ENCODE results near the gene CPNE4. TPM values are rescaled to one million over a fixed set of nuclear protein-coding genes. Genes with fewer than 3 reads are reported as not detected.
"Not testable (repeated sequence)": the region's sequence is repeated elsewhere in the genome, so short reads cannot be mapped to it uniquely, and the experiment has no call there.

CPNE4 gene
- total and polyA plus RNA-seq, 5 donors from 2014 or later = not detected

- Histone ChIP-seq H3K27ac (ENCODE audit: insufficient read depth, low read length, poor library complexity, severe bottlenecking) (no peak overlapping the region), H3K27me3 (ENCODE audit: control insufficient read depth, insufficient read depth, low read length) (no peaks in the 10 kb centered on the region)
Measured at GRCh38 chr3:131899021-131899420, 135.8 kb downstream of the CPNE4 start.

GRCh38 chr3:131898346-131898745, 136.5 kb downstream of the CPNE4 start:
- Mint-ChIP-seq H3K9me3 (no peaks in the 10 kb centered on the region), H3K27me3 (no peaks in the 10 kb centered on the region), H3K4me1 (no peaks in the 10 kb centered on the region), H3K4me3 (no peak overlapping the region), H3K36me3 (no peaks in the 10 kb centered on the region), H3K27ac (peak overlapping the region in 1 of 3 donors; percentile 15)
- Histone ChIP-seq H3K27me3 (ENCODE audit: control insufficient read depth, insufficient read depth, low read length) (no peaks in the 10 kb centered on the region), H3K27ac (ENCODE audit: insufficient read depth, low read length, poor library complexity, severe bottlenecking) (no peak overlapping the region), H3K4me1 (ENCODE audit: control insufficient read depth, insufficient read depth, low read length, poor library complexity, severe bottlenecking) (no peaks in the 10 kb centered on the region), H3K36me3 (ENCODE audit: control insufficient read depth, insufficient read depth, low read length) (no peaks in the 10 kb centered on the region), H3K9me3 (ENCODE audit: control insufficient read depth in 2 of 2, low read length in 2 of 2) (no peaks in the 10 kb centered on the region), H3K4me3 (ENCODE audit: low read depth, low read length) (no peak overlapping the region)
- DNase-seq (no peak), ATAC-seq (ENCODE audit: low read depth in 2 of 2) (no peak)

More at GRCh38 chr3:131899021-131899420, 135.8 kb downstream of the CPNE4 start:
- H3K4me3 Mint-ChIP-seq = no peak overlapping the region
- no peak for ATAC-seq (ENCODE audit: low read depth in 2 of 2)
- Histone ChIP-seq H3K4me3 (ENCODE audit: low read depth, low read length) (no peak overlapping the region), H3K4me1 (ENCODE audit: control insufficient read depth, insufficient read depth, low read length, poor library complexity, severe bottlenecking) (no peaks in the 10 kb centered on the region), H3K9me3 (ENCODE audit: control insufficient read depth in 2 of 2, low read length in 2 of 2) (no peaks in the 10 kb centered on the region), H3K36me3 (ENCODE audit: control insufficient read depth, insufficient read depth, low read length) (no peaks in the 10 kb centered on the region)
- no peaks in the 10 kb centered on the region for H3K36me3 Mint-ChIP-seq
- H3K27ac Mint-ChIP-seq = no peak overlapping the region
- peaks cover 0 to 4% (median 0%) of the 10 kb centered on the region in 7 donors for H3K9me3 Mint-ChIP-seq
- DNase-seq = no peak
- no peaks in the 10 kb centered on the region for H3K27me3 Mint-ChIP-seq
- no peaks in the 10 kb centered on the region for H3K4me1 Mint-ChIP-seq

DNA sequence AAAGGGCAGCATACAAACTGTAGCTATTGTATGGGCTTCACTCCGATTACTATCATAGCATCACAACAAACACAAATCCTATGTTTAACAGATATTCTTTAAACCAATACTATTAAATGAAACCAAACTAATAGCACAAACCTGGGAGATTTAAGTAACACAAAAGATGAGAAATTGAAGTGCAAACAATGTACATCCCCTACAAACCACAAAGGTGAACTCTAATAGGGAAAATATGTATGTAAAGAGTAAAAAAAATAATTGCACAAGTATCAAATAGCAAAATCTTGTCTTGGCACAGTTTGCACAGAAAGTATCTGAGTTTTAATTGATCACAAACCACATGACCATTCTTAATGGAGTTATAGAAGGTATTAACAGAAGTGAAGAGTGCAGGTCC, 138.5 kb downstream of the CPNE4 start:
- Histone ChIP-seq H3K27me3 (ENCODE audit: control insufficient read depth, insufficient read depth, low read length) (no peaks in the 10 kb centered on the region), H3K9me3 (ENCODE audit: control insufficient read depth in 2 of 2, low read length in 2 of 2) (no peaks in the 10 kb centered on the region), H3K27ac (ENCODE audit: insufficient read depth, low read length, poor library complexity, severe bottlenecking) (no peak overlapping the region), H3K36me3 (ENCODE audit: control insufficient read depth, insufficient read depth, low read length) (no peaks in the 10 kb centered on the region), H3K4me1 (ENCODE audit: control insufficient read depth, insufficient read depth, low read length, poor library complexity, severe bottlenecking) (no peaks in the 10 kb centered on the region), H3K4me3 (ENCODE audit: low read depth, low read length) (no peak overlapping the region)
- no peaks in the 10 kb centered on the region for H3K27me3 Mint-ChIP-seq
- DNase-seq (no peak), ATAC-seq (ENCODE audit: low read depth in 2 of 2) (no peak)
- H3K4me3 Mint-ChIP-seq = no peak overlapping the region
- peaks cover 0 to 6% (median 0%) of the 10 kb centered on the region in 7 donors for H3K9me3 Mint-ChIP-seq
- H3K4me1 Mint-ChIP-seq = no peaks in the 10 kb centered on the region
- H3K36me3 Mint-ChIP-seq = no peaks in the 10 kb centered on the region
- no peak overlapping the region for H3K27ac Mint-ChIP-seq

DNA sequence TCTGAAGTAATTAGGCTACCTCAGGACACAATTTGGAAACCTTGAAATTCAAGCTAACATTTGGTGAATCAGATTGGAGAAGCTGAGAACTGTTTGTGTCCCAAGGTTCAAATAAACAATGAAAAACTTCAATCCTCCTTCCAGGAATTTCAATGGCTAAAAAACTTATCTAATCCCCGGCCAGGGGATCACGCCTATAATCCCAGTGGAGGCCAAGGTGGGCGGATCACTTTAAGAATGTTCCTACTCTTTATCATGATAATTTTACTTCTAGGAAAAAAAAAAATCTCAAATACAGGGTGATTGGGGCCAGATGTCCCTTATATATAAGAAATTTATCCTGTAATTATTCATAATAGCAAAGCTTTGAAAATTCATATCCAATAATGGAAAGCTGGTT, 139.0 kb downstream of the CPNE4 start:
- Histone ChIP-seq H3K27ac (ENCODE audit: insufficient read depth, low read length, poor library complexity, severe bottlenecking) (no peak overlapping the region), H3K4me1 (ENCODE audit: control insufficient read depth, insufficient read depth, low read length, poor library complexity, severe bottlenecking) (no peaks in the 10 kb centered on the region), H3K9me3 (ENCODE audit: control insufficient read depth in 2 of 2, low read length in 2 of 2) (no peaks in the 10 kb centered on the region), H3K27me3 (ENCODE audit: control insufficient read depth, insufficient read depth, low read length) (no peaks in the 10 kb centered on the region), H3K36me3 (ENCODE audit: control insufficient read depth, insufficient read depth, low read length) (no peaks in the 10 kb centered on the region), H3K4me3 (ENCODE audit: low read depth, low read length) (no peak overlapping the region)
- no peaks in the 10 kb centered on the region for H3K4me1 Mint-ChIP-seq
- no peak overlapping the region for H3K4me3 Mint-ChIP-seq
- no peak for ATAC-seq (ENCODE audit: low read depth in 2 of 2)
- H3K27ac Mint-ChIP-seq = no peak overlapping the region
- H3K36me3 Mint-ChIP-seq = no peaks in the 10 kb centered on the region
- peaks cover 0 to 6% (median 0%) of the 10 kb centered on the region in 7 donors for H3K9me3 Mint-ChIP-seq
- H3K27me3 Mint-ChIP-seq = no peaks in the 10 kb centered on the region
- no peak for DNase-seq

DNA sequence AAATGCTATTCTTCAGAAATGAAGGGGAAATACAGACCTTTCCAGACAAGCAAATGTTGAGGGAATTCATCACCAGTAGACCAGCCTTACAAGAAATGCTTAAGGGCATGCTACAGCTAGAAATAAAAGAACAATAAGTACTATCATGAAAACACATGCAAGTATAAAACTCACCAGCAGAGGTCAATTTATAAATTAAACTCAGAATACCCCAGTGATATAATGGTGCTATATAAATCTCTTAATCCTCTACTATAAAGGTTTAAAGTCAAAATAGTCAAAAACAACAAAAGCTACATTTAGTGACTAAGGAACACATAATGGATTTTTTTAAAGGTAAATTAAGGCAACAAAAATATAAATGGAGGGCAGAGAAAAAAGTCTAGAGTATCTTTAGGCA, 142.5 kb downstream of the CPNE4 start:
- Mint-ChIP-seq H3K4me1 (no peaks in the 10 kb centered on the region), H3K36me3 (no peaks in the 10 kb centered on the region), H3K9me3 (peaks cover 0 to 6% (median 0%) of the 10 kb centered on the region in 7 donors), H3K27me3 (peaks cover 4% of the 10 kb centered on the region), H3K4me3 (no peak overlapping the region), H3K27ac (no peak overlapping the region)
- H3K36me3 ChIP-seq (ENCODE audit: control insufficient read depth, insufficient read depth, low read length) = no peaks in the 10 kb centered on the region
- no peak overlapping the region for H3K4me3 ChIP-seq (ENCODE audit: low read depth, low read length)
- H3K27me3 ChIP-seq (ENCODE audit: control insufficient read depth, insufficient read depth, low read length) = no peaks in the 10 kb centered on the region
- ATAC-seq (ENCODE audit: low read depth in 2 of 2) (no peak), DNase-seq (no peak)
- peaks cover 0 to 2% of the 10 kb centered on the region in 2 experiments for H3K9me3 ChIP-seq (ENCODE audit: control insufficient read depth in 2 of 2, low read length in 2 of 2)
- no peaks in the 10 kb centered on the region for H3K4me1 ChIP-seq (ENCODE audit: control insufficient read depth, insufficient read depth, low read length, poor library complexity, severe bottlenecking)
- no peak overlapping the region for H3K27ac ChIP-seq (ENCODE audit: insufficient read depth, low read length, poor library complexity, severe bottlenecking)

GRCh38 chr3:131885871-131886270, 148.9 kb downstream of the CPNE4 start:
- not testable (repeated sequence) for H3K9me3 ChIP-seq (ENCODE audit: control insufficient read depth in 2 of 2, low read length in 2 of 2); H3K36me3 Mint-ChIP-seq; H3K9me3 Mint-ChIP-seq; H3K36me3 ChIP-seq (ENCODE audit: control insufficient read depth, insufficient read depth, low read length); H3K4me3 Mint-ChIP-seq; H3K27me3 Mint-ChIP-seq; H3K27ac ChIP-seq (ENCODE audit: insufficient read depth, low read length, poor library complexity, severe bottlenecking); H3K4me1 ChIP-seq (ENCODE audit: control insufficient read depth, insufficient read depth, low read length, poor library complexity, severe bottlenecking); H3K27ac Mint-ChIP-seq; DNase-seq; H3K4me3 ChIP-seq (ENCODE audit: low read depth, low read length); H3K4me1 Mint-ChIP-seq; ATAC-seq (ENCODE audit: low read depth in 2 of 2); H3K27me3 ChIP-seq (ENCODE audit: control insufficient read depth, insufficient read depth, low read length)

GRCh38 chr3:131883711-131884407, 151.0 kb downstream of the CPNE4 start:
- Mint-ChIP-seq H3K36me3 (no peaks in the 10 kb centered on the region), H3K9me3 (peaks cover 0 to 4% (median 0%) of the 10 kb centered on the region in 7 donors), H3K4me3 (no peak overlapping the region), H3K4me1 (no peaks in the 10 kb centered on the region), H3K27me3 (peaks cover 7% of the 10 kb centered on the region), H3K27ac (no peak overlapping the region)
- Histone ChIP-seq H3K27ac (ENCODE audit: insufficient read depth, low read length, poor library complexity, severe bottlenecking) (no peak overlapping the region), H3K4me3 (ENCODE audit: low read depth, low read length) (no peak overlapping the region), H3K4me1 (ENCODE audit: control insufficient read depth, insufficient read depth, low read length, poor library complexity, severe bottlenecking) (no peaks in the 10 kb centered on the region), H3K27me3 (ENCODE audit: control insufficient read depth, insufficient read depth, low read length) (no peaks in the 10 kb centered on the region), H3K36me3 (ENCODE audit: control insufficient read depth, insufficient read depth, low read length) (no peaks in the 10 kb centered on the region), H3K9me3 (ENCODE audit: control insufficient read depth in 2 of 2, low read length in 2 of 2) (peaks cover 0 to 2% of the 10 kb centered on the region in 2 experiments)
- ATAC-seq (ENCODE audit: low read depth in 2 of 2) (no peak), DNase-seq (no peak)

GRCh38 chr3:131883086-131883485, 151.7 kb downstream of the CPNE4 start:
- no peaks in the 10 kb centered on the region for H3K4me1 Mint-ChIP-seq
- Histone ChIP-seq H3K4me1 (ENCODE audit: control insufficient read depth, insufficient read depth, low read length, poor library complexity, severe bottlenecking) (no peaks in the 10 kb centered on the region), H3K4me3 (ENCODE audit: low read depth, low read length) (no peak overlapping the region), H3K27ac (ENCODE audit: insufficient read depth, low read length, poor library complexity, severe bottlenecking) (no peak overlapping the region), H3K36me3 (ENCODE audit: control insufficient read depth, insufficient read depth, low read length) (no peaks in the 10 kb centered on the region), H3K27me3 (ENCODE audit: control insufficient read depth, insufficient read depth, low read length) (no peaks in the 10 kb centered on the region), H3K9me3 (ENCODE audit: control insufficient read depth in 2 of 2, low read length in 2 of 2) (peaks cover 0 to 2% of the 10 kb centered on the region in 2 experiments)
- peaks cover 0 to 4% (median 0%) of the 10 kb centered on the region in 7 donors for H3K9me3 Mint-ChIP-seq
- no peak for DNase-seq
- H3K27ac Mint-ChIP-seq = no peak overlapping the region
- H3K36me3 Mint-ChIP-seq = no peaks in the 10 kb centered on the region
- peaks cover 7% of the 10 kb centered on the region for H3K27me3 Mint-ChIP-seq
- no peak overlapping the region for H3K4me3 Mint-ChIP-seq
- ATAC-seq (ENCODE audit: low read depth in 2 of 2) = no peak

All from CD4-positive, CD25-positive, alpha-beta regulatory T cell (primary cell).